Measurements from ENCODE around the gene JAG1. TPM values are rescaled to one million over a fixed set of nuclear protein-coding genes. Genes with fewer than 3 reads are reported as not detected.

Gene JAG1
- total RNA-seq, 1 donor = 60.1 TPM

- peak overlapping the region; percentile 54 for H3K27ac ChIP-seq (ENCODE audit: low read depth, low read length)
- TF ChIP-seq, protein P1, sequence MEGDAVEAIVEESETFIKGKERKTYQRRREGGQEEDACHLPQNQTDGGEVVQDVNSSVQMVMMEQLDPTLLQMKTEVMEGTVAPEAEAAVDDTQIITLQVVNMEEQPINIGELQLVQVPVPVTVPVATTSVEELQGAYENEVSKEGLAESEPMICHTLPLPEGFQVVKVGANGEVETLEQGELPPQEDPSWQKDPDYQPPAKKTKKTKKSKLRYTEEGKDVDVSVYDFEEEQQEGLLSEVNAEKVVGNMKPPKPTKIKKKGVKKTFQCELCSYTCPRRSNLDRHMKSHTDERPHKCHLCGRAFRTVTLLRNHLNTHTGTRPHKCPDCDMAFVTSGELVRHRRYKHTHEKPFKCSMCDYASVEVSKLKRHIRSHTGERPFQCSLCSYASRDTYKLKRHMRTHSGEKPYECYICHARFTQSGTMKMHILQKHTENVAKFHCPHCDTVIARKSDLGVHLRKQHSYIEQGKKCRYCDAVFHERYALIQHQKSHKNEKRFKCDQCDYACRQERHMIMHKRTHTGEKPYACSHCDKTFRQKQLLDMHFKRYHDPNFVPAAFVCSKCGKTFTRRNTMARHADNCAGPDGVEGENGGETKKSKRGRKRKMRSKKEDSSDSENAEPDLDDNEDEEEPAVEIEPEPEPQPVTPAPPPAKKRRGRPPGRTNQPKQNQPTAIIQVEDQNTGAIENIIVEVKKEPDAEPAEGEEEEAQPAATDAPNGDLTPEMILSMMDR (IDR thresholded peaks at IDR 0.05; ENCODE audit: extremely low read depth, low read depth, low read length) = no peak
- no peaks in the 10 kb centered on the region for H3K9me3 ChIP-seq (ENCODE audit: low read depth, low read length)
- no peak overlapping the region for H2AFZ ChIP-seq (ENCODE audit: low read length)
- H3K4me2 ChIP-seq (ENCODE audit: insufficient read depth, low read length) = peak overlapping the region; percentile 11
- peaks cover 23% of the 10 kb centered on the region for H3K4me1 ChIP-seq (ENCODE audit: insufficient read depth, low read length)
- no peaks in the 10 kb centered on the region for H3K27me3 ChIP-seq (ENCODE audit: insufficient read depth, low read length)
- peaks cover 78% of the 10 kb centered on the region for H3K36me3 ChIP-seq (ENCODE audit: insufficient read depth, low read length)
- H3K79me2 ChIP-seq (ENCODE audit: insufficient read depth, low read length) = peaks cover 73% of the 10 kb centered on the region
- H3K4me3 ChIP-seq (ENCODE audit: insufficient read depth, low read length) = no peak overlapping the region
- H4K20me1 ChIP-seq (ENCODE audit: insufficient read depth, low read length) = peaks cover 15% of the 10 kb centered on the region
- no peak for DNase-seq (ENCODE audit: insufficient read length, low spot score, missing footprints)
Measured at GRCh38 chr20:10659651-10660601, 13.9 kb downstream of the JAG1 start.

GRCh38 chr20:10658876-10659632, 14.7 kb downstream of the JAG1 start:
- Histone ChIP-seq H3K79me2 (ENCODE audit: insufficient read depth, low read length) (peaks cover 64% of the 10 kb centered on the region), H3K27me3 (ENCODE audit: insufficient read depth, low read length) (no peaks in the 10 kb centered on the region), H2AFZ (ENCODE audit: low read length) (no peak overlapping the region), H3K4me1 (ENCODE audit: insufficient read depth, low read length) (peaks cover 27% of the 10 kb centered on the region), H3K4me3 (ENCODE audit: insufficient read depth, low read length) (no peak overlapping the region), H4K20me1 (ENCODE audit: insufficient read depth, low read length) (peaks cover 15% of the 10 kb centered on the region), H3K9me3 (ENCODE audit: low read depth, low read length) (no peaks in the 10 kb centered on the region), H3K36me3 (ENCODE audit: insufficient read depth, low read length) (peaks cover 76% of the 10 kb centered on the region), H3K4me2 (ENCODE audit: insufficient read depth, low read length) (no peak overlapping the region), H3K27ac (ENCODE audit: low read depth, low read length) (no peak overlapping the region)
- DNase-seq (ENCODE audit: insufficient read length, low spot score, missing footprints) = no peak
- TF ChIP-seq, protein P1 (IDR thresholded peaks at IDR 0.05; ENCODE audit: extremely low read depth, low read depth, low read length) = no peak

GRCh38 chr20:10658051-10658823, 15.6 kb downstream of the JAG1 start:
- no peaks in the 10 kb centered on the region for H3K27me3 ChIP-seq (ENCODE audit: insufficient read depth, low read length)
- peaks cover 33% of the 10 kb centered on the region for H3K4me1 ChIP-seq (ENCODE audit: insufficient read depth, low read length)
- H3K4me2 ChIP-seq (ENCODE audit: insufficient read depth, low read length) = no peak overlapping the region
- no peak overlapping the region for H3K27ac ChIP-seq (ENCODE audit: low read depth, low read length)
- TF ChIP-seq, protein P1 (IDR thresholded peaks at IDR 0.05; ENCODE audit: extremely low read depth, low read depth, low read length) = no peak
- H3K36me3 ChIP-seq (ENCODE audit: insufficient read depth, low read length) = peaks cover 68% of the 10 kb centered on the region
- no peak overlapping the region for H2AFZ ChIP-seq (ENCODE audit: low read length)
- H4K20me1 ChIP-seq (ENCODE audit: insufficient read depth, low read length) = peaks cover 15% of the 10 kb centered on the region
- H3K9me3 ChIP-seq (ENCODE audit: low read depth, low read length) = no peaks in the 10 kb centered on the region
- no peak for DNase-seq (ENCODE audit: insufficient read length, low spot score, missing footprints)
- no peak overlapping the region for H3K4me3 ChIP-seq (ENCODE audit: insufficient read depth, low read length)
- H3K79me2 ChIP-seq (ENCODE audit: insufficient read depth, low read length) = peaks cover 56% of the 10 kb centered on the region

Measured in osteoblast (primary cell).